ENCODE measurements around the gene LTB. TPM values are rescaled to one million over a fixed set of nuclear protein-coding genes. Genes with fewer than 3 reads are reported as not detected.

LTB gene
- total and polyA plus RNA-seq, 2 of the 13 experiments (the other 11 are each of a cell fraction or from before 2014, with no cell fraction given), result 0.09 to 0.22 TPM

DNA sequence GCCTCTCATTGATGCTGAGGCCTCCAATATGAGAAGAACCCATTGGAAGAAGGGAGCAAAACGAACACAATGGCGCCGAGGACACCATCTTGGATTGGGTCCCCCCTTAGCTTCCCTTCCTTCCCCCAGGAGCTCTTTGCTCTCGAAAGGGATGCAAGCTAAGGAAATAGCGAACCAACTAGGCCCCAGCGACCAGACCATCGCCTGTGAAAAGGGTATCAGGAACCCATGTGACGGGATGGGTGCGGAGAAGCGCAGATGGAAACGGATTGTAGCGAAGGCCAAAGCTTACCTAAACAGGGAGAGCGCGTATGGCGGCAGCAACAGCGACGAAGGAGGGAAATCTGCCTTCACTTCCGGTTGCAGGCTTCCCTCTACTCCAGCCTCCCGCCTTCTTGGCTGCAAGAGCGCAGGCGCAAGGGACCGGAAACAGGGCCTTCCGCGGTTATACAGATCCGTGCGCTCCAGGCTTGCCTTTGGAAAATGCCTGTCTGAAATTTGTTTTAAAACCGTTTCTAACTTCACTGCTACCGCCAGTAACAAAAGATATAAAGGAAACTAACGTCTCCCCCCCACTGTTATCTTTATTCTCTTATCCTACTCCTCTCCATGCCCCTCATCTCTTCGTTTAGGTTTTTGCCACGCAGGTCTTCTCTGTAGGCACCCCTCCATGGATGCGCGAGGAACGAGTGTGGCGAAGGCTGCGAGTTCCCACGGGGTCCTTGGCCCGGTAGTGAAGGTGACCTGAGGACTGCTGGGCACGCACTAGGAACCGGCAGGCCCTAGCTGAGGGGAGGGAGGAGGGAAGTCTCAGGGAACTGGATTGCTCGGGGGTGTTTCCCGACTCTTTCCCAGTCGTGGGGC is 40.3 kb downstream of the LTB start, which contains the start of gene DDX39B (continued):
- peak; percentile 77 for TF ChIP-seq ZNF691 (CRISPR knock-in tag; IDR thresholded peaks at IDR 0.05; ENCODE audit: borderline replicate concordance, low read depth)
- TF ChIP-seq, protein P1, sequence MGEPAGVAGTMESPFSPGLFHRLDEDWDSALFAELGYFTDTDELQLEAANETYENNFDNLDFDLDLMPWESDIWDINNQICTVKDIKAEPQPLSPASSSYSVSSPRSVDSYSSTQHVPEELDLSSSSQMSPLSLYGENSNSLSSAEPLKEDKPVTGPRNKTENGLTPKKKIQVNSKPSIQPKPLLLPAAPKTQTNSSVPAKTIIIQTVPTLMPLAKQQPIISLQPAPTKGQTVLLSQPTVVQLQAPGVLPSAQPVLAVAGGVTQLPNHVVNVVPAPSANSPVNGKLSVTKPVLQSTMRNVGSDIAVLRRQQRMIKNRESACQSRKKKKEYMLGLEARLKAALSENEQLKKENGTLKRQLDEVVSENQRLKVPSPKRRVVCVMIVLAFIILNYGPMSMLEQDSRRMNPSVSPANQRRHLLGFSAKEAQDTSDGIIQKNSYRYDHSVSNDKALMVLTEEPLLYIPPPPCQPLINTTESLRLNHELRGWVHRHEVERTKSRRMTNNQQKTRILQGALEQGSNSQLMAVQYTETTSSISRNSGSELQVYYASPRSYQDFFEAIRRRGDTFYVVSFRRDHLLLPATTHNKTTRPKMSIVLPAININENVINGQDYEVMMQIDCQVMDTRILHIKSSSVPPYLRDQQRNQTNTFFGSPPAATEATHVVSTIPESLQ (CRISPR knock-in tag; conservative IDR thresholded peaks at IDR 0.05), result peak; percentile 43; the same call in 1 of the 2 replicates
- TF ChIP-seq ZNF891 (CRISPR knock-in tag; IDR thresholded peaks at IDR 0.05), result peak; percentile 95
- no peak for TF ChIP-seq MATR3 (CRISPR knock-in tag; IDR thresholded peaks at IDR 0.05)
- TF ChIP-seq MYPOP (CRISPR knock-in tag; IDR thresholded peaks at IDR 0.05), result peak; percentile 91
- no peak for TF ChIP-seq ZMYM2 (CRISPR knock-in tag; IDR thresholded peaks at IDR 0.05)
- peak; percentile 81; the same call in 1 of the 2 replicates for TF ChIP-seq ZNF615 (CRISPR knock-in tag; IDR thresholded peaks at IDR 0.05; ENCODE audit: borderline replicate concordance)
- TF ChIP-seq ZNF432 (CRISPR knock-in tag; IDR thresholded peaks at IDR 0.05; ENCODE audit: borderline replicate concordance), result no peak
- TF ChIP-seq ZNF407 (CRISPR knock-in tag; IDR thresholded peaks at IDR 0.05; ENCODE audit: not compliant biosample characterization), result peak; percentile 94
- TF ChIP-seq NFE2L1 (CRISPR knock-in tag; IDR thresholded peaks at IDR 0.05; ENCODE audit: borderline replicate concordance), result no peak
- no peak for TF ChIP-seq ZNF724P (CRISPR knock-in tag; IDR thresholded peaks at IDR 0.05; ENCODE audit: borderline replicate concordance)
- TF ChIP-seq, protein P2, sequence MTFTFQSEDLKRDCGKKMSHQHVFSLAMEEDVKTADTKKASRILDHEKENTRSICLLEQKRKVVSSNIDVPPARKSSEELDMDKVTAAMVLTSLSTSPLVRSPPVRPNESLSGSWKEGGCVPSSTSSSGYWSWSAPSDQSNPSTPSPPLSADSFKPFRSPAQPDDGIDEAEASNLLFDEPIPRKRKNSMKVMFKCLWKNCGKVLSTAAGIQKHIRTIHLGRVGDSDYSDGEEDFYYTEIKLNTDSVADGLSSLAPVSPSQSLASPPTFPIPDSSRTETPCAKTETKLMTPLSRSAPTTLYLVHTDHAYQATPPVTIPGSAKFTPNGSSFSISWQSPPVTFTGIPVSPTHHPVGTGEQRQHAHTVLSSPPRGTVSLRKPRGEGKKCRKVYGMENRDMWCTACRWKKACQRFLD (CRISPR knock-in tag; IDR thresholded peaks at IDR 0.05; ENCODE audit: borderline replicate concordance), result peak; percentile 49; the same call in 1 of the 2 replicates
- TF ChIP-seq SMARCC2 (IDR thresholded peaks at IDR 0.05), result no peak
